GM12878 (cell line): Measurements from ENCODE around the gene HEXB. TPM values are rescaled to one million over a fixed set of nuclear protein-coding genes. Genes with fewer than 3 reads are reported as not detected.

Experiments used
- CBFB ChIP-seq: IDR thresholded peaks from 2 replicates; pipeline ENCODE4 v1.6.1; 2016; ENCODE audit warnings: antibody characterized with exemption, low read depth
- GATAD2B ChIP-seq: fragments of 450-650 bp; conservative IDR thresholded peaks from 2 replicates; pipeline ENCODE4 v1.6.1; 2017; ENCODE audit warnings: low read depth, mild to moderate bottlenecking, moderate library complexity
- JUND ChIP-seq: IDR thresholded peaks from 2 replicates; pipeline ENCODE4 v1.6.1; 2012; ENCODE audit warnings: low read depth, mild to moderate bottlenecking, low read length, improper control_type of control experiment, moderate library complexity
- NFXL1 ChIP-seq: fragments of 450-650 bp; IDR thresholded peaks from 2 replicates; pipeline ENCODE4 v1.6.1; 2017; ENCODE audit warnings: antibody characterized with exemption, mild to moderate bottlenecking, borderline replicate concordance
- NRF1 ChIP-seq: conservative IDR thresholded peaks from 2 replicates; pipeline ENCODE4 v1.6.1; 2011; ENCODE audit warnings: mild to moderate bottlenecking, low read depth, low read length, improper control_type of control experiment
- PML ChIP-seq: IDR thresholded peaks from 2 replicates; pipeline ENCODE4 v1.6.1; 2012; ENCODE audit warnings: low read length, inconsistent platforms
- POLR2A ChIP-seq: IDR thresholded peaks from 2 replicates; pipeline ENCODE4 v1.6.1; 2011; ENCODE audit warnings: low read depth, mild to moderate bottlenecking, low read length
- POU2F2 ChIP-seq: IDR thresholded peaks from 3 replicates; pipeline ENCODE4 v1.6.1; 2011; ENCODE audit warnings: low read depth, mild to moderate bottlenecking, low read length, borderline replicate concordance
- RAD51 ChIP-seq: fragments of 450-650 bp; IDR thresholded peaks from 2 replicates; pipeline ENCODE4 v1.6.1; 2016; ENCODE audit warnings: moderate library complexity, mild to moderate bottlenecking, inconsistent platforms
- RCOR1 ChIP-seq: conservative IDR thresholded peaks from 2 replicates; pipeline ENCODE4 v1.6.1; 2012; ENCODE audit warnings: low read depth, low read length, improper control_type of control experiment
- RELA ChIP-seq: fragments of 450-650 bp; IDR thresholded peaks from 2 replicates; pipeline ENCODE4 v1.8.0; 2014; ENCODE audit warnings: borderline replicate concordance; ENCODE audit not compliant: partially characterized antibody
- SMC3 ChIP-seq: IDR thresholded peaks from 2 replicates; pipeline ENCODE4 v1.6.1; 2011; ENCODE audit warnings: low read length, improper control_type of control experiment, borderline replicate concordance
- SPI1 ChIP-seq: IDR thresholded peaks from 2 replicates; pipeline ENCODE4 v1.6.1; 2011; ENCODE audit warnings: low read depth, mild to moderate bottlenecking, low read length, moderate library complexity, borderline replicate concordance; ENCODE audit not compliant: insufficient read depth
- STAT1 ChIP-seq: fragments of 450-650 bp; conservative IDR thresholded peaks from 2 replicates; pipeline ENCODE4 v1.6.1; 2014; ENCODE audit warnings: antibody characterized with exemption, mild to moderate bottlenecking
- SUPT20H ChIP-seq: IDR thresholded peaks from 2 replicates; pipeline ENCODE4 v1.6.1; 2011; ENCODE audit warnings: low read depth, mild to moderate bottlenecking, low read length, moderate library complexity, borderline replicate concordance; ENCODE audit not compliant: control insufficient read depth
- SUZ12 ChIP-seq: fragments of 200-600 bp; sonication (generic); IDR thresholded peaks from one replicate; pipeline ENCODE4 v1.6.1; 2018; ENCODE audit warnings: antibody characterized with exemption, mild to moderate bottlenecking; ENCODE audit not compliant: unreplicated experiment
- TBL1XR1 ChIP-seq: IDR thresholded peaks from 2 replicates; pipeline ENCODE4 v1.6.1; 2012; ENCODE audit warnings: low read depth, low read length, improper control_type of control experiment
- ZBED1 ChIP-seq: IDR thresholded peaks from 2 replicates; pipeline ENCODE4 v1.6.1; 2016; ENCODE audit warnings: borderline replicate concordance
- ZNF207 ChIP-seq: fragments of 450-650 bp; IDR thresholded peaks from 2 replicates; pipeline ENCODE4 v1.6.1; 2014; ENCODE audit warnings: antibody characterized with exemption, mild to moderate bottlenecking, borderline replicate concordance
- polyA plus RNA-seq, 11 experiments: library from polyadenylated mRNA; depleted of rRNA in 4 of 11; unstranded in 6 of 11; stranded (reverse) in 5 of 11; fragments of >200 nt; fragmentation: Nextera tagmentation in 4 of 11; fragmentation: Illumina TruSeq in 1 of 11; extraction: Ambion mirVana in 4 of 11; extraction: Trizol in 1 of 11; gene quantifications; 1 replicate in 1 of 11; 2 replicates in 10 of 11; pipeline versions ENCODE4 v1.2.1 to v1.2.3, GENCODE V29; 2011 to 2016; ENCODE audit warnings: inconsistent platforms in 2 of 11, missing spikeins in 2 of 11, low read depth in 1 of 11
- total RNA-seq, 4 experiments: library from RNA; depleted of rRNA in 3 of 4; stranded (reverse); fragments of >200 nt in 3 of 4; fragmentation: Illumina TruSeq in 1 of 4; extraction: Trizol in 1 of 4; gene quantifications; 2 replicates each; pipeline versions ENCODE4 v1.2.1 to v1.2.3, GENCODE V29; 2013 to 2021
- TF ChIP-seq, protein P1 (sequence below): fragments of 450-650 bp; IDR thresholded peaks from 2 replicates; pipeline ENCODE4 v1.6.1; 2017; ENCODE audit warnings: mild to moderate bottlenecking, moderate library complexity
- TF ChIP-seq, protein P2 (sequence below): IDR thresholded peaks from 2 replicates; pipeline ENCODE4 v1.6.1; 2011; ENCODE audit warnings: borderline replicate concordance, low read depth, mild to moderate bottlenecking, moderate library complexity, low read length; ENCODE audit not compliant: insufficient read depth, poor library complexity, severe bottlenecking
- TF ChIP-seq, protein P3 (sequence below): fragments of 450-650 bp; IDR thresholded peaks from 2 replicates; pipeline ENCODE4 v1.6.1; 2018; ENCODE audit warnings: borderline replicate concordance, mild to moderate bottlenecking; ENCODE audit not compliant: partially characterized antibody
- TF ChIP-seq, protein P4 (sequence below): IDR thresholded peaks from 2 replicates; pipeline ENCODE4 v1.6.1; 2012; ENCODE audit warnings: low read depth, low read length, improper control_type of control experiment

HEXB gene
- total and polyA plus RNA-seq, 10 of the 15 experiments (the other 5 are each of a cell fraction or from before 2014, with no cell fraction given): 13.5 to 76.0 (median 42.6) TPM

DNA sequence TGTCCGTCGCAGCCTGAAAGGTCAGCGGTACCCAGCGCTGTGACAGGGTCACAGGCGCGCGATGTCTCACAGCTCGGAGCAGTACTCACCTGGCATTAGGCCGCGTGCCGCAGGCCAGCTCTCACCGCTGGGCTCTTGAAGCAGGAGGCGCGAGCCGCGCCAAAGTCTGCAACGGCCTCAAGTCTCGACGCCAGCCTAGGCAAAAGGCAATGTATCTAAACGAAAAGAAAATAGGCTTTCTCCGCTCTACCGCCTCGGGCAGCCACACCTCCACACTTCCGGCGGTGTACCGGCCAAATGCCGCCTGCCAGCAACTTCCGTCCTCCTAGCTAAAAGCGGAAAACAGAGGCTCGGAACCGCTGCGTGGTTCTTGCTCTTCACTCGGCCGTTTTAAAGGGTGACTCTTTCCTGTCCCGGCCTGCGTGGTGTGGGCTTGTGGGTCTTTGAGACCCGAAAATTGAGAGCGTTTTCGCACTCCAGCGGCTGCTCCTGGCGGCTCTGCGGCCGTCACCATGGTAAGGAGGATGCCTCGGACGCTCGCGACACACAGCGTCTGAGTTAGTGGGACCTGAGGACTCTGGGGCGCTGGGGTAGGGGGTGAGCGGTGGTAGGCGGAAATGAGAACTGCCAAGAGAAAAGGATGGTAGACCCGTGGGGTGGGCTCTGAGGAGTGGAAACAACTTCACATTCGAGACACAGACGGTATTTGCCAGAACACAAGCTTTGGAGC, 82.0 kb downstream of the HEXB start, which contains the start of the genes GFM2 and NSA2 (continued):
- TF ChIP-seq, protein P1, sequence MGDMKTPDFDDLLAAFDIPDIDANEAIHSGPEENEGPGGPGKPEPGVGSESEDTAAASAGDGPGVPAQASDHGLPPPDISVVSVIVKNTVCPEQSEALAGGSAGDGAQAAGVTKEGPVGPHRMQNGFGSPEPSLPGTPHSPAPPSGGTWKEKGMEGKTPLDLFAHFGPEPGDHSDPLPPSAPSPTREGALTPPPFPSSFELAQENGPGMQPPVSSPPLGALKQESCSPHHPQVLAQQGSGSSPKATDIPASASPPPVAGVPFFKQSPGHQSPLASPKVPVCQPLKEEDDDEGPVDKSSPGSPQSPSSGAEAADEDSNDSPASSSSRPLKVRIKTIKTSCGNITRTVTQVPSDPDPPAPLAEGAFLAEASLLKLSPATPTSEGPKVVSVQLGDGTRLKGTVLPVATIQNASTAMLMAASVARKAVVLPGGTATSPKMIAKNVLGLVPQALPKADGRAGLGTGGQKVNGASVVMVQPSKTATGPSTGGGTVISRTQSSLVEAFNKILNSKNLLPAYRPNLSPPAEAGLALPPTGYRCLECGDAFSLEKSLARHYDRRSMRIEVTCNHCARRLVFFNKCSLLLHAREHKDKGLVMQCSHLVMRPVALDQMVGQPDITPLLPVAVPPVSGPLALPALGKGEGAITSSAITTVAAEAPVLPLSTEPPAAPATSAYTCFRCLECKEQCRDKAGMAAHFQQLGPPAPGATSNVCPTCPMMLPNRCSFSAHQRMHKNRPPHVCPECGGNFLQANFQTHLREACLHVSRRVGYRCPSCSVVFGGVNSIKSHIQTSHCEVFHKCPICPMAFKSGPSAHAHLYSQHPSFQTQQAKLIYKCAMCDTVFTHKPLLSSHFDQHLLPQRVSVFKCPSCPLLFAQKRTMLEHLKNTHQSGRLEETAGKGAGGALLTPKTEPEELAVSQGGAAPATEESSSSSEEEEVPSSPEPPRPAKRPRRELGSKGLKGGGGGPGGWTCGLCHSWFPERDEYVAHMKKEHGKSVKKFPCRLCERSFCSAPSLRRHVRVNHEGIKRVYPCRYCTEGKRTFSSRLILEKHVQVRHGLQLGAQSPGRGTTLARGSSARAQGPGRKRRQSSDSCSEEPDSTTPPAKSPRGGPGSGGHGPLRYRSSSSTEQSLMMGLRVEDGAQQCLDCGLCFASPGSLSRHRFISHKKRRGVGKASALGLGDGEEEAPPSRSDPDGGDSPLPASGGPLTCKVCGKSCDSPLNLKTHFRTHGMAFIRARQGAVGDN: no peak
- 0 out of 2 replicates have a peak, but pooled peaks have one; percentile 72 for TF ChIP-seq ZNF207
- TF ChIP-seq, protein P2, sequence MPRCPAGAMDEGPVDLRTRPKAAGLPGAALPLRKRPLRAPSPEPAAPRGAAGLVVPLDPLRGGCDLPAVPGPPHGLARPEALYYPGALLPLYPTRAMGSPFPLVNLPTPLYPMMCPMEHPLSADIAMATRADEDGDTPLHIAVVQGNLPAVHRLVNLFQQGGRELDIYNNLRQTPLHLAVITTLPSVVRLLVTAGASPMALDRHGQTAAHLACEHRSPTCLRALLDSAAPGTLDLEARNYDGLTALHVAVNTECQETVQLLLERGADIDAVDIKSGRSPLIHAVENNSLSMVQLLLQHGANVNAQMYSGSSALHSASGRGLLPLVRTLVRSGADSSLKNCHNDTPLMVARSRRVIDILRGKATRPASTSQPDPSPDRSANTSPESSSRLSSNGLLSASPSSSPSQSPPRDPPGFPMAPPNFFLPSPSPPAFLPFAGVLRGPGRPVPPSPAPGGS: no peak
- peak; percentile 82 for TF ChIP-seq POLR2A
- TF ChIP-seq NRF1: no peak
- TF ChIP-seq POU2F2: peak; percentile 88; the same call in 2 of the 3 replicates
- no peak; the same call in 1 of the 2 replicates for TF ChIP-seq TBL1XR1
- peak; percentile 76 for TF ChIP-seq STAT1
- no peak for TF ChIP-seq SUZ12
- TF ChIP-seq SUPT20H: no peak
- no peak for TF ChIP-seq JUND
- TF ChIP-seq SMC3: no peak
- TF ChIP-seq CBFB: peak; percentile 77
- no peak for TF ChIP-seq NFXL1
- no peak for TF ChIP-seq RELA
- no peak for TF ChIP-seq SPI1
- TF ChIP-seq, protein P3, sequence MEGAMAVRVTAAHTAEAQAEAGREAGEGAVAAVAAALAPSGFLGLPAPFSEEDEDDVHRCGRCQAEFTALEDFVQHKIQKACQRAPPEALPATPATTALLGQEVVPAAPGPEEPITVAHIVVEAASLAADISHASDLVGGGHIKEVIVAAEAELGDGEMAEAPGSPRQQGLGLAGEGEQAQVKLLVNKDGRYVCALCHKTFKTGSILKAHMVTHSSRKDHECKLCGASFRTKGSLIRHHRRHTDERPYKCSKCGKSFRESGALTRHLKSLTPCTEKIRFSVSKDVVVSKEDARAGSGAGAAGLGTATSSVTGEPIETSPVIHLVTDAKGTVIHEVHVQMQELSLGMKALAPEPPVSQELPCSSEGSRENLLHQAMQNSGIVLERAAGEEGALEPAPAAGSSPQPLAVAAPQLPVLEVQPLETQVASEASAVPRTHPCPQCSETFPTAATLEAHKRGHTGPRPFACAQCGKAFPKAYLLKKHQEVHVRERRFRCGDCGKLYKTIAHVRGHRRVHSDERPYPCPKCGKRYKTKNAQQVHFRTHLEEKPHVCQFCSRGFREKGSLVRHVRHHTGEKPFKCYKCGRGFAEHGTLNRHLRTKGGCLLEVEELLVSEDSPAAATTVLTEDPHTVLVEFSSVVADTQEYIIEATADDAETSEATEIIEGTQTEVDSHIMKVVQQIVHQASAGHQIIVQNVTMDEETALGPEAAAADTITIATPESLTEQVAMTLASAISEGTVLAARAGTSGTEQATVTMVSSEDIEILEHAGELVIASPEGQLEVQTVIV: peak; percentile 77
- no peak for TF ChIP-seq RAD51
- TF ChIP-seq, protein P4, sequence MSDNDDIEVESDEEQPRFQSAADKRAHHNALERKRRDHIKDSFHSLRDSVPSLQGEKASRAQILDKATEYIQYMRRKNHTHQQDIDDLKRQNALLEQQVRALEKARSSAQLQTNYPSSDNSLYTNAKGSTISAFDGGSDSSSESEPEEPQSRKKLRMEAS: peak; percentile 73
- 0 out of 2 replicates have a peak, but pooled peaks have one; percentile 62 for TF ChIP-seq RCOR1
- TF ChIP-seq GATAD2B: peak; percentile 20; the same call in 1 of the 2 replicates
- TF ChIP-seq ZBED1: 0 out of 2 replicates have a peak, but pooled peaks have one; percentile 37
- TF ChIP-seq PML: peak; percentile 75; the same call in 1 of the 2 replicates
